HG03469 (cell line): ENCODE results near the gene CCIN.
"Not testable (repeated sequence)": the region's sequence is repeated elsewhere in the genome, so short reads cannot be mapped to it uniquely, and the experiment has no call there.

ENCODE experiments used
- ATAC-seq: cut with Tn5 transposase; IDR thresholded peaks from one replicate; pipeline ENCODE4 v1.9.1; 2021; ENCODE audit warnings: mild to moderate bottlenecking, moderate library complexity, moderate number of reproducible peaks; ENCODE audit not compliant: unreplicated experiment

The CCIN gene

GRCh38 chr9:36169166-36169565 is at the start of gene CCIN:
CCIN (plus strand) TSS chr9:36169388; CDS start chr9:36169503, 115 bp downstream.
- no peak for ATAC-seq

- ATAC-seq: no peak
Measured at GRCh38 chr9:36119476-36119875, 49.7 kb upstream of the CCIN start.

GRCh38 chr9:36120705-36121104 is 48.5 kb upstream of the CCIN start:
- no peak for ATAC-seq

GRCh38 chr9:36121971-36122370 is 47.2 kb upstream of the CCIN start:
- no peak for ATAC-seq

- ATAC-seq: no peak
Measured at GRCh38 chr9:36123515-36123914, 45.7 kb upstream of the CCIN start.

GRCh38 chr9:36125062-36125855 is 43.9 kb upstream of the CCIN start:
- ATAC-seq: no peak

GRCh38 chr9:36126016-36126730 is 43.0 kb upstream of the CCIN start:
- ATAC-seq: no peak

GRCh38 chr9:36127652-36128244 is 41.4 kb upstream of the CCIN start:
- no peak for ATAC-seq

GRCh38 chr9:36128349-36128748 is 40.8 kb upstream of the CCIN start:
- no peak for ATAC-seq

- ATAC-seq: no peak
Measured at GRCh38 chr9:36129139-36129538, 40.0 kb upstream of the CCIN start.

- not testable (repeated sequence) for ATAC-seq
Measured at GRCh38 chr9:36131666-36132065, 37.5 kb upstream of the CCIN start.

- no peak for ATAC-seq
Measured at GRCh38 chr9:36132086-36132485, 37.1 kb upstream of the CCIN start.

- no peak for ATAC-seq
Measured at GRCh38 chr9:36134761-36135505, 34.3 kb upstream of the CCIN start.

- ATAC-seq: no peak
Measured at GRCh38 chr9:36135741-36136271, 33.4 kb upstream of the CCIN start.

- ATAC-seq: peak; percentile 83
Measured at GRCh38 chr9:36136272-36136893, 32.8 kb upstream of the CCIN start, which contains the start of gene GLIPR2. GLIPR2 (plus strand) TSS chr9:36136733; CDS start chr9:36136779, 46 bp downstream.

GRCh38 chr9:36136894-36137391 is 32.2 kb upstream of the CCIN start:
- ATAC-seq: no peak

- ATAC-seq: no peak
Measured at GRCh38 chr9:36137392-36138004, 31.7 kb upstream of the CCIN start.

GRCh38 chr9:36138496-36138895 is 30.7 kb upstream of the CCIN start:
- no peak for ATAC-seq

- ATAC-seq: no peak
Measured at GRCh38 chr9:36138901-36139300, 30.3 kb upstream of the CCIN start.
